Activated CD8-positive, alpha-beta memory T cell treated with anti-CD3 and anti-CD28 coated beads, Interleukin-2, amount 50 U/mL, for 1 hour (primary cell): ENCODE measurements around the gene ALG2.

Source experiments
- DNase-seq: peaks from one replicate; pipeline ENCODE4 v3.0.0-alpha.2; 2020; ENCODE audit errors: extremely low read depth

ALG2 gene

GRCh38 chr9:99221621-99222415, at the start of gene ALG2, which contains the start of gene SEC61B:
Gene ALG2 (minus strand): TSS chr9:99221942. CDS start chr9:99221894, 48 bp downstream.
Gene SEC61B (plus strand): TSS chr9:99222282. CDS start chr9:99222364, 82 bp downstream.
- DNase-seq, result peak; percentile 91

- no peak for DNase-seq
These were observed 48.7 kb upstream of the ALG2 start for GRCh38 chr9:99270491-99270890.

GRCh38 chr9:99269416-99269815, 47.7 kb upstream of the ALG2 start:
- DNase-seq, result no peak

GRCh38 chr9:99266255-99267023, 44.7 kb upstream of the ALG2 start:
- no peak for DNase-seq

DNA sequence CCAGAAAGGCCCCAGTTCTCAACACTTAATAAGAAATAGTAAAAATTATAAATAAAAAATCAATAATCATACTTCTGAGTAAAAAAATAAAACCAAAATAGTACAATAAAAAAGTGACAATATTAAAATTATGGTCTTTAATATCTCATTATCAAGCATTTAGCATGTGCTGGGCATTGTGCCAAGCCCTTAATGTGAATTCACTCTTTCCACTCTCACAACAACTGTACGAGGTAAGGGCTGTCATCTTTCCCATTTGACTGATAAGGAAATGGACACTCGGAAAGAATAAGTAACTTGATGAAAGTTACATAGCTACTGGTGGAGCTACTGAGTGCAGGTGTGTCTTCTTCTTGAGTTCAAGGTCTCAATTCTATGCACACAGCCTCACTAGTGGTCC, 43.9 kb upstream of the ALG2 start:
- DNase-seq, result no peak

DNA sequence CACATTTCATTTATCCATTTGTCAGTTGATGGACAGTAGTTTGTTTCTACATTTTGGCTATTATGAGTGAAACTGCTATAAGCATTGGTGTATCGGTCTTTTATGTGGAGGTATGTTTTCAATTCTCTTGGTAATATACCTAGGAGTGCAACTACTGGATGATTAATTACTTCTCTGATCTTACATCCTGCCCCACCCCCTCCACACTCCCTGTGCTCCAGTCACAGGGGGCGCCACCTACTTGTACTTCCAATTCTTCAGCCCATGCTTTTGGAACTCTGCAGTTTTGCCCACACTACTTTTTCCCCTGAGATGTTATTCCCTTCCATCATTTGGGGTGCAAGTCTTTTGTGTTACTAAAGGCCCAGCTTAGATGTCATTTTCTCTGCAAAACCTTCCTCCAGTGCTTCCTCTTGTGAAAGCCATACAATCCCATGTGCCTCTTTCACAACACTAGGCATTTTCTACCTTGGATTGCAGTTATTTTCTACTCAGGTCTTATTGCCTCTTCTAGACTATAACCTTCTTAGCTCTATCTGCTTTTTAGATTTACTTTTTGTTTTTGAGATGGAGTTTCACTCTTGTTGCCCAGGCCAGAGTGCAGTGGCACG, 42.4 kb upstream of the ALG2 start:
- no peak for DNase-seq

GRCh38 chr9:99262949-99263418, 41.2 kb upstream of the ALG2 start:
- no peak for DNase-seq

GRCh38 chr9:99261923-99262322, 40.2 kb upstream of the ALG2 start:
- no peak for DNase-seq

DNA sequence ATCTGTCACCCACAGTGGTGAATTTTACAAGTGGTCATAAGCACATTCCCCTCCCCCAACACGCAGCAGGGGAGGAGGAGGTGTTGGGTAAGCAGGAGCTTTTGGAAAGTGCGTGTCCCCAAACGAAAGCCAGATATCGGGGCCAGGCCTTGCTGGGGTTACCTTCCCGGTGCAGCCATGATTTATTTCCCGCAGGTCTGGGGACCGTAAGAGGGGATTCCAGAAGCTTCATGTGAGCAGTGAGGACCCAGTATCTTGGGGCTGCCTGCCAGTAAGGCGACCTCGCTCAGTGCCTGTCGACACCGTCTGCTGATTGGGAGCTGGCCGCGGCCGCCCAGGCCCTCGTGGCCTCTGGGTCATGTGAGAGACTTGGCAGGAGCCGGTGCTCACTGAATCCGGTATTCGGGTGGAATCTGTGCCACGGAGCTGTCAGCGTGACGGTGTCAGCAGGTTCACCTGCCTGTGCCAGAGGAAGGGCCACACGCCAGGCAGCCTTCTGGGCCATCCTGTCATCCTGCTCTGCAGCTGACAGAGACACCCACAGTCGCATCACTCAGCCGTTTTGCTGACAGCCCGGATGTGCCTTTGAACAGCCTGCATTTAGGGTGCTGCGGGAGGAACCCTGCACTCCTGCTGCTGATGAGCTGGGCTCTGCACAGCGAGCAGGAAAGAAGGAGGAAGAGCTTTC, 37.6 kb upstream of the ALG2 start:
- no peak for DNase-seq

- no peak for DNase-seq
These were observed 36.1 kb upstream of the ALG2 start for GRCh38 chr9:99257723-99258389.

- no peak for DNase-seq
These were observed 33.9 kb upstream of the ALG2 start for GRCh38 chr9:99255651-99256050.

DNA sequence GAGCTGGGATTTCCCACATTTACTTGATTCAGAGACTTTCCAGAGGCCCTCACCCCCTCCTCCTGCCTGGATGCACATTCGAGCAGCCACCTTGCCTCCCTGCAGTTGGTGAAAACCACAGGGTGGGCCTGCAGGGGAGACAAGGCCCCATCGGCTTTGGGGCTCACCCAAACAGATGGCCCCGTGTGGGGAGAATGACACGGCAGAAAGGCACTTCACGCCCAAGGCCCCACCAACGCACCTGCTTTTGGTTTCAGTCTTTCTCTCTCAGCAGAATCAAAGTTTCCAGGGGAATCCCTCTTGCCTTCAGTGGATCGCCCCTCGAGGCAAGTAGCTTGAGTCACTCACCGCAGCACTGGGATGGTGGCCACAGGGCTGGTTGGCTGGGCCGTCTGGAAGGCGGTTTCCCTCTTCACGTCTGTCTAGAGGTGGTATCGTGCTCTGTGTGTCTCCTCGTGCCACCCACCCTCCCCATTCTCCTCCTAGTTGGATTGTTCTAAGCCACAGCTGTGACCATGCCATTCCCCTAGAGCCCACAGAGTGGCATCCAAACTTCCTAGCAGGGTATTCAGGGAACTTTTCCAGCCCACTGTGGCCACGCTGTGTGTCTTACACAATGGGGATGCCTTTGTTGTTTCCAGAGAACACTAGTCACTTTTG, 32.2 kb upstream of the ALG2 start:
- DNase-seq, result peak; percentile 19

DNA sequence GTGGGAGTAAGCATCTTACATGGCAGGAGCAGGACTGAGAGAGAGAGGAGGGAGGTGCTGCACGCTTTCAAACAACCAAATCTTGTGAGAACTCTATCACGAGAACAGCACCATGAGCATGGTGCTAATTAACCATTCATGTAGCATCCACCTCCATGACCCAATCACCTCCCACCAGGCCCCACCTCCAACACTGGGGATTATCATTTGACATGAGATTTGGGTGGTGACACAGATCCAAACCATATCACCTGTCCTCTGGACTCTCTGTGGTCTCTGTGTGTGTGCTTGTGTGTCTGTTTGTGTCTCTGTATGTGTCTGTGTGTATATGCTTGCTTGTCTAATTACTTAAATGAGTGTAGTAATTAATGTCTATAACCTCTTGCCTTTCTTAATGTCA, 31.4 kb upstream of the ALG2 start:
- DNase-seq, result no peak

- DNase-seq, result no peak
These were observed 29.4 kb upstream of the ALG2 start for GRCh38 chr9:99251157-99251556.

GRCh38 chr9:99249619-99250018, 27.9 kb upstream of the ALG2 start:
- no peak for DNase-seq

GRCh38 chr9:99244344-99245260, 22.9 kb upstream of the ALG2 start:
- no peak for DNase-seq

GRCh38 chr9:99241106-99241505, 19.4 kb upstream of the ALG2 start:
- DNase-seq, result no peak

GRCh38 chr9:99239341-99240060, 17.8 kb upstream of the ALG2 start:
- no peak for DNase-seq

DNA sequence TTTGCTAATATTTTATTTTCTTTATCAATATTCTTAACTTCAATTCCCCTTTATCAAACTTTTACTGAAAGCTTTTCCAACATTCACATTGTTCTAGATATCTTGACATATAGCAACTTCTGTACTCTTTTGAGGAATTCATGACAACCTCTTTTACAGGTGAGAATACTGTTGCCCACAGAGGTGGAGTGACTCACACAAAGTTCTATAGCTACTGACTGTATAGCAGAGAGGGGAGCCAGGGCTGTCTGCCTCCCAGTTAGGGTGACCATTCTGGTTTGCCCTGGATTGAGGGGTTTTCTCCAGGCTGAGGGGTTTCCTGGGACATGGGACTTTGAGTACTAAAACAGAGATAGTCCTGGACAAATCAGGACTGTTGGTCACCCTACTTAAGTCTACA, 16.6 kb upstream of the ALG2 start:
- DNase-seq, result no peak
